ENCODE data around the gene PCNX4.

DNA sequence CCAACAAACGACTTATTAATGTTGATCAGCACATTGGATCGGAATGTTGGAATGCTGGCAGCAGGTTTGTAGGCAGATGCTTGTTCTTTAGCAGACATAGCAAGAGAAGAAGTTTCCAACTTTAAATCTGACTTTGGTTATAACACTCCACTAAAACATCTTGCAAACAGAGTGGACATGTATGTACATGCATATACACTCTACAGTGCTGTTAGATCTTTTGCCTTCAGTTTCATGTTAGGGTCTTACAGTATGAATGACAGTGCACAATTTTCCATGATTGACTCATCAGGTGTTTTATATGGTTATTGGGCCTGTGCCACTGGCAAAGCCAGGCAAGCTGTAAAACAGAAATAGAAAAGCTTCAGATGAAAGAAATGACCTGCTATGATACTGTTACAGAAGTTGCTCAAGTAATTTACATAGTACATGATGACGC, 87.7 kb downstream of the PCNX4 start:
- TF ChIP-seq, protein P1, sequence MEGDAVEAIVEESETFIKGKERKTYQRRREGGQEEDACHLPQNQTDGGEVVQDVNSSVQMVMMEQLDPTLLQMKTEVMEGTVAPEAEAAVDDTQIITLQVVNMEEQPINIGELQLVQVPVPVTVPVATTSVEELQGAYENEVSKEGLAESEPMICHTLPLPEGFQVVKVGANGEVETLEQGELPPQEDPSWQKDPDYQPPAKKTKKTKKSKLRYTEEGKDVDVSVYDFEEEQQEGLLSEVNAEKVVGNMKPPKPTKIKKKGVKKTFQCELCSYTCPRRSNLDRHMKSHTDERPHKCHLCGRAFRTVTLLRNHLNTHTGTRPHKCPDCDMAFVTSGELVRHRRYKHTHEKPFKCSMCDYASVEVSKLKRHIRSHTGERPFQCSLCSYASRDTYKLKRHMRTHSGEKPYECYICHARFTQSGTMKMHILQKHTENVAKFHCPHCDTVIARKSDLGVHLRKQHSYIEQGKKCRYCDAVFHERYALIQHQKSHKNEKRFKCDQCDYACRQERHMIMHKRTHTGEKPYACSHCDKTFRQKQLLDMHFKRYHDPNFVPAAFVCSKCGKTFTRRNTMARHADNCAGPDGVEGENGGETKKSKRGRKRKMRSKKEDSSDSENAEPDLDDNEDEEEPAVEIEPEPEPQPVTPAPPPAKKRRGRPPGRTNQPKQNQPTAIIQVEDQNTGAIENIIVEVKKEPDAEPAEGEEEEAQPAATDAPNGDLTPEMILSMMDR (conservative IDR thresholded peaks at IDR 0.05; ENCODE audit: low read depth in 2 of 2): no peak
- TF ChIP-seq CREB1 (CRISPR knock-in tag; IDR thresholded peaks at IDR 0.05; ENCODE audit: low read depth): no peak
- TF ChIP-seq JUNB (IDR thresholded peaks at IDR 0.05; ENCODE audit: unreplicated experiment): no peak
